Activated CD4-positive, alpha-beta T cell treated with anti-CD3 and anti-CD28 coated beads, Interleukin-2, Interleukin-6, amounts not matched to agents 100 ng/mL and 50 ng/mL, durations not matched to agents 16 hours and 8 hours (primary cell): ENCODE results near the gene SFN.
"Not testable (repeated sequence)": the region's sequence is repeated elsewhere in the genome, so short reads cannot be mapped to it uniquely, and the experiment has no call there.

Source experiments
- DNase-seq: peaks from one replicate; pipeline ENCODE4 v3.0.0-alpha.2; 2020

The SFN gene

GRCh38 chr1:26874896-26875295, 11.9 kb downstream of the SFN start:
- no peak for DNase-seq

GRCh38 chr1:26877326-26877725, 14.4 kb downstream of the SFN start:
- DNase-seq: no peak

- no peak for DNase-seq
Measured at GRCh38 chr1:26879793-26880192, 16.8 kb downstream of the SFN start.

GRCh38 chr1:26881611-26882010, 18.7 kb downstream of the SFN start:
- not testable (repeated sequence) for DNase-seq

GRCh38 chr1:26882696-26883463, 19.9 kb downstream of the SFN start:
- DNase-seq: no peak

- peak; percentile 27 for DNase-seq
Measured at GRCh38 chr1:26887125-26887524, 24.2 kb downstream of the SFN start.

- DNase-seq: no peak
Measured at GRCh38 chr1:26888231-26888630, 25.3 kb downstream of the SFN start.

- DNase-seq: peak; percentile 89
Measured at GRCh38 chr1:26889551-26890466, 26.9 kb downstream of the SFN start, which contains the start of gene GPN2. TSS of gene GPN2 (minus strand) at chr1:26890283. CDS start at chr1:26890096, 187 bp downstream.

GRCh38 chr1:26890467-26890796, 27.5 kb downstream of the SFN start:
- no peak for DNase-seq

GRCh38 chr1:26894263-26894662, 31.3 kb downstream of the SFN start:
- DNase-seq: no peak

GRCh38 chr1:26897351-26897750, 34.4 kb downstream of the SFN start:
- no peak for DNase-seq

GRCh38 chr1:26900001-26900814, 37.3 kb downstream of the SFN start, which contains the start of gene GPATCH3:
TSS of gene GPATCH3 (minus strand) at chr1:26900467. CDS start at chr1:26900442, 25 bp downstream.
- DNase-seq: peak; percentile 93

- no peak for DNase-seq
Measured at GRCh38 chr1:26900815-26901511, 38.0 kb downstream of the SFN start.

GRCh38 chr1:26907071-26907917, 44.3 kb downstream of the SFN start:
- DNase-seq: no peak

- no peak for DNase-seq
Measured at GRCh38 chr1:26909951-26910342, 47.0 kb downstream of the SFN start.

GRCh38 chr1:26910343-26911160, 47.6 kb downstream of the SFN start:
- DNase-seq: no peak

- DNase-seq: no peak
Measured at GRCh38 chr1:26911399-26912146, 48.6 kb downstream of the SFN start.

GRCh38 chr1:26912147-26912490, 49.2 kb downstream of the SFN start:
- DNase-seq: no peak

GRCh38 chr1:26913389-26913753, 50.4 kb downstream of the SFN start:
- DNase-seq: no peak
